OCI-LY7 (cell line): ENCODE measurements around the gene GAS7. TPM values are rescaled to one million over a fixed set of nuclear protein-coding genes. Genes with fewer than 3 reads are reported as not detected.

Experiments
- BruUV-seq: library from RNA; stranded (reverse); fragments of 400-500 nt; replicated peaks from 2 replicates; lab custom pipeline; 2021; lab: Mats Ljungman, UMichigan
- CTCF ChIA-PET: fragments of 300-600 bp; sonication (Branson Sonifier 250); formaldehyde crosslinking; loops from one replicate; lab custom pipeline; 2022; ENCODE audit warnings: antibody characterized with exemption; ENCODE audit not compliant: unreplicated experiment; lab: Charles Lee
- POLR2A ChIA-PET: fragments of 300-600 bp; sonication (Branson Sonifier 250); formaldehyde crosslinking; loops from one replicate; lab custom pipeline; 2022; ENCODE audit warnings: antibody characterized with exemption; lab: Charles Lee
- DNase-seq: peaks from one replicate; pipeline ENCODE4 v3.0.0-alpha.2; 2015; ENCODE audit warnings: low spot score
- H2AFZ ChIP-seq: fragments of 200-600 bp; sonication (generic), shearing (Covaris generic); 2 replicates; pipeline ENCODE4 v1.6.1; 2014; ENCODE audit warnings: mild to moderate bottlenecking, antibody characterized with exemption, low read length, moderate library complexity
- H3K27ac ChIP-seq: fragments of 200-600 bp; sonication (generic); 2 replicates; pipeline ENCODE4 v1.5.1; 2014; ENCODE audit warnings: mixed run types, low read depth, mild to moderate bottlenecking, moderate library complexity, low read length, inconsistent platforms; ENCODE audit not compliant: poor library complexity, severe bottlenecking
- H3K36me3 ChIP-seq: fragments of 200-600 bp; sonication (generic); 2 replicates; pipeline ENCODE4 v1.6.1; 2014; ENCODE audit warnings: mild to moderate bottlenecking, antibody characterized with exemption, low read length, moderate library complexity, mixed read lengths; ENCODE audit not compliant: insufficient read depth
- H3K4me1 ChIP-seq: fragments of 200-600 bp; sonication (generic); 2 replicates; pipeline ENCODE4 v1.5.1; 2014; ENCODE audit warnings: mild to moderate bottlenecking, low read length; ENCODE audit not compliant: insufficient read depth, poor library complexity, severe bottlenecking
- H3K4me2 ChIP-seq: fragments of 200-600 bp; sonication (generic); 2 replicates; pipeline ENCODE4 v1.6.1; 2014; ENCODE audit warnings: mild to moderate bottlenecking, low read length
- H3K4me3 ChIP-seq: fragments of 200-600 bp; sonication (generic); 2 replicates; pipeline ENCODE4 v1.5.1; 2014; ENCODE audit warnings: mild to moderate bottlenecking, low read depth, low read length; ENCODE audit not compliant: poor library complexity, severe bottlenecking
- H3K79me2 ChIP-seq: fragments of 200-600 bp; sonication (generic); 2 replicates; pipeline ENCODE4 v1.6.1; 2016; ENCODE audit warnings: low read depth, mild to moderate bottlenecking, low read length, moderate library complexity, mixed read lengths; ENCODE audit not compliant: insufficient read depth
- H3K9me2 ChIP-seq: fragments of 200-600 bp; sonication (generic); 2 replicates; pipeline ENCODE4 v1.6.1; 2016; ENCODE audit warnings: mild to moderate bottlenecking, low read length, mixed read lengths; ENCODE audit not compliant: insufficient read depth
- H3K9me3 ChIP-seq: fragments of 200-600 bp; sonication (generic); 2 replicates; pipeline ENCODE4 v1.6.1; 2014; ENCODE audit warnings: mild to moderate bottlenecking, mixed run types, low read length, mixed read lengths
- H4K20me1 ChIP-seq: fragments of 200-600 bp; sonication (generic); 2 replicates; pipeline ENCODE4 v1.6.1; 2014; ENCODE audit warnings: mild to moderate bottlenecking, antibody characterized with exemption, low read length, moderate library complexity, mixed read lengths; ENCODE audit not compliant: insufficient read depth
- EZH2phosphoT487 ChIP-seq: fragments of 200-600 bp; sonication (generic); IDR thresholded peaks from 2 replicates; pipeline ENCODE4 v1.6.1; 2018; ENCODE audit warnings: low read depth, borderline replicate concordance, mild to moderate bottlenecking, mixed run types, antibody characterized with exemption, low read length, moderate library complexity, mixed read lengths
- intact Hi-C: fragments of 100-400 bp; cut with micrococcal nuclease; formaldehyde crosslinking; loops from one replicate; pipeline ENCODE4 v1.10.0; 2022; ENCODE audit not compliant: unreplicated experiment
- total RNA-seq, 2 experiments: library from RNA; depleted of rRNA in 1 of 2; stranded (reverse); fragments of >200 nt in 1 of 2; shearing (Covaris generic) in 1 of 2; gene quantifications; 2 replicates each; pipeline ENCODE4 v1.2.3, GENCODE V29; 2014 to 2022
- TF ChIP-seq, protein P1 (sequence below): fragments of 200-600 bp; sonication (generic); conservative IDR thresholded peaks from 2 replicates; pipeline ENCODE4 v1.5.1; 2014; ENCODE audit warnings: mild to moderate bottlenecking, antibody characterized with exemption, low read length, moderate library complexity, mixed read lengths

Gene GAS7
- total RNA-seq, 2 experiments from 2014 or later = 1.5 TPM; not detected in 1

DNA sequence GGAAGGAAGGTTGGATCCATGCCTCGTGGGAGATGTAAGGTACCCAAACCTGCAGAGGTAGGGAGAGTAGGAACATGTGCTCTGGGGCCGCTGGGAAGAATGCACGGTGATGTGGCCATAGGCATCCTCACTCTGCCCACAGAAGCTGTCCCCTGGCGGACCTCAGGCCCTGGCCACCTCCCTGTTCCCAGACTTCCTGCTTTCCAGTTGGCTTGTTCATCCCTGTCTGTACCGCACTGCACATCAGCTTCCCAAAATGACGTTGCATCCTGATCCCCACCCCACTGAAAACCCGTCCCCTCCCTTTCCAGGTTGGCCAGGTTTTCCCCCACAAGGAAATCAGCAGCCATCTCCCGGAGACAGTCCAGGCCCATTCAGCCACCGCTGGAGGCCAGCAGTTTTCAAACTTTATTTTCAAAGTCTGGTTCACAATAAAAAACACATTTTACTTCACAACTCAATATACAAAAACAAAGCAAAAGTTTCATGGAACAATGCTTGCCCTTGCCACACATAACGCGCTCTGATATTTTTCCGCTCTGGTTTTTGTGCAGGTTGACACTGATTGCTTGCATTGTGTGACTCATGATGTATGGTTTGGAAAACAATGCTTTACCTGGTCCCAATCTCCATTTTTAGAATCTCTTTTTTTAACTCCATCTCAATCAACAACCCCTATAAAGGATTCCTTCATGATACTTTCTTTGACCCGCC is 143.0 kb downstream of the GAS7 start:
- no peaks in the 10 kb centered on the region for H3K9me2 ChIP-seq
- no peaks in the 10 kb centered on the region for H3K9me3 ChIP-seq
- DNase-seq = no peak
- no peak overlapping the region for H3K4me3 ChIP-seq
- H3K79me2 ChIP-seq = no peaks in the 10 kb centered on the region
- no peaks in the 10 kb centered on the region for H3K4me1 ChIP-seq
- no peaks in the 10 kb centered on the region for H3K36me3 ChIP-seq
- ChIA-PET POLR2A (no interaction called here), CTCF (no interaction called here)
- no peaks in the 10 kb centered on the region for H4K20me1 ChIP-seq
- intact Hi-C loops = no loop called here
- no peak overlapping the region for H3K4me2 ChIP-seq
- no TSS peak for BruUV-seq
- no peak overlapping the region for H2AFZ ChIP-seq
- H3K27ac ChIP-seq = no peak overlapping the region
- TF ChIP-seq, protein P1, sequence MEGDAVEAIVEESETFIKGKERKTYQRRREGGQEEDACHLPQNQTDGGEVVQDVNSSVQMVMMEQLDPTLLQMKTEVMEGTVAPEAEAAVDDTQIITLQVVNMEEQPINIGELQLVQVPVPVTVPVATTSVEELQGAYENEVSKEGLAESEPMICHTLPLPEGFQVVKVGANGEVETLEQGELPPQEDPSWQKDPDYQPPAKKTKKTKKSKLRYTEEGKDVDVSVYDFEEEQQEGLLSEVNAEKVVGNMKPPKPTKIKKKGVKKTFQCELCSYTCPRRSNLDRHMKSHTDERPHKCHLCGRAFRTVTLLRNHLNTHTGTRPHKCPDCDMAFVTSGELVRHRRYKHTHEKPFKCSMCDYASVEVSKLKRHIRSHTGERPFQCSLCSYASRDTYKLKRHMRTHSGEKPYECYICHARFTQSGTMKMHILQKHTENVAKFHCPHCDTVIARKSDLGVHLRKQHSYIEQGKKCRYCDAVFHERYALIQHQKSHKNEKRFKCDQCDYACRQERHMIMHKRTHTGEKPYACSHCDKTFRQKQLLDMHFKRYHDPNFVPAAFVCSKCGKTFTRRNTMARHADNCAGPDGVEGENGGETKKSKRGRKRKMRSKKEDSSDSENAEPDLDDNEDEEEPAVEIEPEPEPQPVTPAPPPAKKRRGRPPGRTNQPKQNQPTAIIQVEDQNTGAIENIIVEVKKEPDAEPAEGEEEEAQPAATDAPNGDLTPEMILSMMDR = no peak
- TF ChIP-seq EZH2phosphoT487 = no peak

DNA sequence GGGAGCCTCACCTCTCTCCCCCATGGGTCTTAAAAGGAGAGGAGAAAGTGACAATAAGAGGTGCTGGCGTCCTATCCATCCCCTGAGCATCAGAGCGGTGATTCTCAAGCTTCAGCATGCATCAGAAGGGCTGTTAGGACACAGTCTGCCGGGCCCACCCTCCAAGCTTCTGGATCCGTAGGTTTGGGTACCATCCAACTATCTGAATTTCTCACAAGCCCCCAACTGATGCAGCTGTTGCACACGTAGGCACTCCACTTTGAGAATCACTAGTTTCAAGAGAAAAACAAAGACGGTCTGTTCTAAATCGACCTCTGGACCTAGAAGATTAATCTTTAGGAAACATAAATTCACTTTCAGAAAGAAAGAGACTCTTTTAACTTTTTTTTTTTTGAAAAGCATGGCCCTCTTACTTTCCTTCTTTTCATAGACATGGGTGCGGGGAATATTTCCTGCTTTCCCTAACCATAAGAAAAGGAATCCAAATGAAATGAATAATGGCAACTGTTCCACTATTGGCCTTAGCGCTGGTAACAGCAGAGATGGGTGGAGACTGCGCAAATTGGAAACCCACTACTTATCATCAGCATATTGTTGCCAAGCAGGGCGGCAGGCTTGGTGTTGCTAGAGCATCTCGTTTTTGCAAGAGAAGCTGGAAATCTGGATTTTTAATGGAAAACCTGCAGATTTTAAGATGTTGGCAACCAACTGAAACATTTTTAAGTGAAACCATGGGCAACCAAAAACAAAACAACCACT is 144.4 kb downstream of the GAS7 start:
- DNase-seq = no peak
- Histone ChIP-seq H3K4me2 (no peak overlapping the region), H3K79me2 (no peaks in the 10 kb centered on the region), H3K4me3 (no peak overlapping the region), H3K36me3 (no peaks in the 10 kb centered on the region), H3K9me3 (no peaks in the 10 kb centered on the region), H3K27ac (no peak overlapping the region), H3K9me2 (no peaks in the 10 kb centered on the region), H4K20me1 (no peaks in the 10 kb centered on the region), H2AFZ (no peak overlapping the region), H3K4me1 (no peaks in the 10 kb centered on the region)
- no TSS peak for BruUV-seq
- ChIA-PET CTCF (no interaction called here), POLR2A (no interaction called here)
- TF ChIP-seq, protein P1 = no peak
- TF ChIP-seq EZH2phosphoT487 = no peak
- intact Hi-C loops = no loop called here
